ENCODE results near the gene RNF220.

The RNF220 gene

DNA sequence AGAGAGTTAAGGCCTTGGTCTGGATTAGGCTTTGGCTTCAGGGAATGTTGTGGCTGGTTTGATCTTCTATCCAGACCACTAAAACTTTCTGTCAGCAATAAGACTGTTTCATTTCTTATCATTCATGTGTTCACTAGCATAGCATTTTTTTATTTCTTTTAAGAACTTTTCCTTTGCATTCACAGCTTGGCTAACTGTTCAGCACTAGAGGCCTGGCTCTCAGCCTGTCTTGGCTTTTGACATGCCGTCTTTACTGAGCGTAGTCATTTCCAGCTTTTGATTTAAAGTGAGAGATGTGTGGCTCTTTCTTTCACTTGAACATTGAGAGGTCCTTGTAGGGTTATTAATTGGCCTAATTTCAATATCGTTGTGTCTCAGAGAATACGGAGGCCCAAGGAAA is 62.5 kb downstream of the RNF220 start:
- H3K9me2 ChIP-seq (replicated peaks; ENCODE audit: low read depth, low read length) = no peaks in the 10 kb centered on the region
- peaks cover 16% of the 10 kb centered on the region for H3K4me1 ChIP-seq (ENCODE audit: insufficient read depth, low read length, poor library complexity, severe bottlenecking)
- no peak overlapping the region for H3K9ac ChIP-seq (ENCODE audit: low read depth, low read length, poor library complexity, severe bottlenecking)
- peaks cover 8% of the 10 kb centered on the region; the same call in 1 of the 2 replicates for H3F3A ChIP-seq (ENCODE audit: low read depth)
- H3K79me2 ChIP-seq (ENCODE audit: insufficient read depth, low read length) = peaks cover 16% of the 10 kb centered on the region; the same call in 1 of the 2 replicates
- H4K20me1 ChIP-seq (ENCODE audit: insufficient read depth, low read length, poor library complexity, severe bottlenecking) = no peaks in the 10 kb centered on the region
- no peaks in the 10 kb centered on the region for H3K9me3 ChIP-seq (ENCODE audit: insufficient read depth, low read depth, low read length)
- no peaks in the 10 kb centered on the region for H3K27me3 ChIP-seq (ENCODE audit: insufficient read depth, low read length, poor library complexity, severe bottlenecking)
- no peak overlapping the region for H3K4me3 ChIP-seq (ENCODE audit: low read length, poor library complexity, severe bottlenecking)
- H3K36me3 ChIP-seq (ENCODE audit: insufficient read depth, low read length) = peaks cover 27% of the 10 kb centered on the region
- no peak overlapping the region for H2AFZ ChIP-seq (ENCODE audit: low read length)
- no peak overlapping the region for H3K4me2 ChIP-seq (ENCODE audit: low read depth, low read length, poor library complexity, severe bottlenecking)
- TF ChIP-seq, protein P1, sequence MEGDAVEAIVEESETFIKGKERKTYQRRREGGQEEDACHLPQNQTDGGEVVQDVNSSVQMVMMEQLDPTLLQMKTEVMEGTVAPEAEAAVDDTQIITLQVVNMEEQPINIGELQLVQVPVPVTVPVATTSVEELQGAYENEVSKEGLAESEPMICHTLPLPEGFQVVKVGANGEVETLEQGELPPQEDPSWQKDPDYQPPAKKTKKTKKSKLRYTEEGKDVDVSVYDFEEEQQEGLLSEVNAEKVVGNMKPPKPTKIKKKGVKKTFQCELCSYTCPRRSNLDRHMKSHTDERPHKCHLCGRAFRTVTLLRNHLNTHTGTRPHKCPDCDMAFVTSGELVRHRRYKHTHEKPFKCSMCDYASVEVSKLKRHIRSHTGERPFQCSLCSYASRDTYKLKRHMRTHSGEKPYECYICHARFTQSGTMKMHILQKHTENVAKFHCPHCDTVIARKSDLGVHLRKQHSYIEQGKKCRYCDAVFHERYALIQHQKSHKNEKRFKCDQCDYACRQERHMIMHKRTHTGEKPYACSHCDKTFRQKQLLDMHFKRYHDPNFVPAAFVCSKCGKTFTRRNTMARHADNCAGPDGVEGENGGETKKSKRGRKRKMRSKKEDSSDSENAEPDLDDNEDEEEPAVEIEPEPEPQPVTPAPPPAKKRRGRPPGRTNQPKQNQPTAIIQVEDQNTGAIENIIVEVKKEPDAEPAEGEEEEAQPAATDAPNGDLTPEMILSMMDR (conservative IDR thresholded peaks at IDR 0.05; ENCODE audit: low read length) = no peak
- no peak for TF ChIP-seq EZH2phosphoT487 (IDR thresholded peaks at IDR 0.05; ENCODE audit: borderline replicate concordance)

DNA sequence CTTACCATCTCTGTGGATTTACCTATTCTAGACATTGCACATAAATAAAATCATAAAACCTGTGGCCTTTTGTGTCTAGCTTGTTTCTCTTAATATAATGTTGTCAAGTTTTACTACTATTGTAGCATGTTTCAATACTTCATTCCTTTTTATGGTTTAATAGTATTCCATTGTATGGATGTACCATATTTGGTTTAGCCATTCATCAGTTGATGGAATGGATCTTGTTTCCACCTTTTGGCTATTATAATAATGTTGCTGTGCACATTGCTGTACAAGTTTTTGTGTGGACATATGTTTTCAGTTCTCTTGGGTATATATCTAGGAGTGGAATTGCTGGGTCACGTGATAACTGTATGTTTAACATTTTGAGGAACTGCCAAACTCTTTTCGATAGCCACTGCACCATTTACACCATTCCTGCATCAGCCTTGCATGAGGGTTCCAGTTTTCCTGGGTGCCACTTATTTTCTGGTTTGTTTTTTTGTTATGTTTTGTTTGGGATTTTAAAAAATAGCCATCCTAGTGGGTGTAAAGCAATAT is 66.9 kb downstream of the RNF220 start:
- peaks cover 12% of the 10 kb centered on the region; the same call in 1 of the 2 replicates for H3K36me3 ChIP-seq (ENCODE audit: insufficient read depth, low read length)
- H3F3A ChIP-seq (ENCODE audit: low read depth) = peaks cover 15% of the 10 kb centered on the region; the same call in 1 of the 2 replicates
- H3K4me2 ChIP-seq (ENCODE audit: low read depth, low read length, poor library complexity, severe bottlenecking) = peak overlapping the region; percentile 84
- H3K4me3 ChIP-seq (ENCODE audit: low read length, poor library complexity, severe bottlenecking) = peak overlapping the region; percentile 70
- no peaks in the 10 kb centered on the region for H4K20me1 ChIP-seq (ENCODE audit: insufficient read depth, low read length, poor library complexity, severe bottlenecking)
- no peak overlapping the region for H2AFZ ChIP-seq (ENCODE audit: low read length)
- H3K9ac ChIP-seq (ENCODE audit: low read depth, low read length, poor library complexity, severe bottlenecking) = peak overlapping the region; percentile 82
- H3K9me2 ChIP-seq (replicated peaks; ENCODE audit: low read depth, low read length) = no peaks in the 10 kb centered on the region
- no peaks in the 10 kb centered on the region for H3K27me3 ChIP-seq (ENCODE audit: insufficient read depth, low read length, poor library complexity, severe bottlenecking)
- TF ChIP-seq EZH2phosphoT487 (IDR thresholded peaks at IDR 0.05; ENCODE audit: borderline replicate concordance) = no peak
- TF ChIP-seq, protein P1 (conservative IDR thresholded peaks at IDR 0.05; ENCODE audit: low read length) = no peak
- H3K79me2 ChIP-seq (ENCODE audit: insufficient read depth, low read length) = peaks cover 11% of the 10 kb centered on the region; the same call in 1 of the 2 replicates
- no peaks in the 10 kb centered on the region for H3K9me3 ChIP-seq (ENCODE audit: insufficient read depth, low read depth, low read length)
- H3K4me1 ChIP-seq (ENCODE audit: insufficient read depth, low read length, poor library complexity, severe bottlenecking) = peaks cover 30% of the 10 kb centered on the region

DNA sequence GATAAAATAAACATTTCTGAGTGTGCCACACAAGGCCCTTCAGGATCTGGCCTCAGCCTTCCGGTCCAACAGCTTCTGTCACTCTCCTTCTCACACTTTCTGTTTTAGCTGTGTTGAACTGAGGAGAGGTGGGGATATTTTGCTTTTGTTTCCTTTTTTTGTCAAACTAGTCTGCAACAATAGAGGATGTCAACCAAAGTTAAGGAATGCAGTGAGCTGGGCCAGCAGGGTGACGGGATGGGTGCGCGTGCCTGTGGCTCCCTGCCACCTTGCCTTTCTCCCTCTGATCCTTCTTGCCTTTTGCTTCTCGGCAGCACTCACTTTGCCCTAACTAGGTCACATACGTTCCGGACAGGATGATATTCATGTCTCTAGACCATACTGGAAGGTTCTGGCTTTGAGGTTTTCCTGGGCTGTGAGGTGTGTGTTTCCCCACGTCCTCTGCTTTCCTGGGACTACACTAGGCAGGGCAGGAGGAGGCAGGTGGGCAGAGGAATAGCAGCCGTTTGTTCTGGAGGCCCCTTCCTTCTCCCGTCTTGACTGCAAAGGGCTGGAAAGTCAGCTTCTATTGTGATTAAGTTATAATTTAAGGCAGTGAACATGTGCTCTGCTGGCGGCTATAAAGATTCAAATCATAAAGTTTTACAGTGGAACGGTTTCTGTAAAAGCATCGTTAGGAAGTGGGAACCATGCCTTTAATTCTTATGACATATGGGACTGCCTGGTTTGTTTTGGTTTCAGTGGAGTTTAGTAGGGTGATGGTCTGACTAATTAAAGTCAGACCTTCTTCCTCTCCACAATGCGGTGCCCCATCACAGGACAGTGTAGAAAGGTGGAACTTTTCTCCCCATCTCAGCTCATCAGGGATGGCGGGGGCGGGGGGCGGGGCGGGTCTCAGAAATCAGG is 67.8 kb downstream of the RNF220 start:
- Histone ChIP-seq H3K4me1 (ENCODE audit: insufficient read depth, low read length, poor library complexity, severe bottlenecking) (peaks cover 30% of the 10 kb centered on the region), H3K36me3 (ENCODE audit: insufficient read depth, low read length) (peaks cover 7% of the 10 kb centered on the region; the same call in 1 of the 2 replicates), H3K4me3 (ENCODE audit: low read length, poor library complexity, severe bottlenecking) (peak overlapping the region; percentile 70), H3K79me2 (ENCODE audit: insufficient read depth, low read length) (peaks cover 8% of the 10 kb centered on the region; the same call in 1 of the 2 replicates), H3K27me3 (ENCODE audit: insufficient read depth, low read length, poor library complexity, severe bottlenecking) (no peaks in the 10 kb centered on the region), H2AFZ (ENCODE audit: low read length) (peak overlapping the region; percentile 3; the same call in 1 of the 2 replicates), H3F3A (ENCODE audit: low read depth) (peaks cover 15% of the 10 kb centered on the region; the same call in 1 of the 2 replicates), H4K20me1 (ENCODE audit: insufficient read depth, low read length, poor library complexity, severe bottlenecking) (no peaks in the 10 kb centered on the region), H3K9me3 (ENCODE audit: insufficient read depth, low read depth, low read length) (no peaks in the 10 kb centered on the region), H3K9ac (ENCODE audit: low read depth, low read length, poor library complexity, severe bottlenecking) (peak overlapping the region; percentile 82), H3K9me2 (replicated peaks; ENCODE audit: low read depth, low read length) (no peaks in the 10 kb centered on the region), H3K4me2 (ENCODE audit: low read depth, low read length, poor library complexity, severe bottlenecking) (peak overlapping the region; percentile 84)
- TF ChIP-seq EZH2phosphoT487 (IDR thresholded peaks at IDR 0.05; ENCODE audit: borderline replicate concordance) = no peak
- TF ChIP-seq, protein P1 (conservative IDR thresholded peaks at IDR 0.05; ENCODE audit: low read length) = no peak
